Measurements from ENCODE around the gene TGFBR3L. TPM values are rescaled to one million over a fixed set of nuclear protein-coding genes. Genes with fewer than 3 reads are reported as not detected.

TGFBR3L gene
- total and polyA plus RNA-seq, 2 of the 4 experiments (the other 2 are of a cell fraction) = 0.94 TPM; not detected in 1

DNA sequence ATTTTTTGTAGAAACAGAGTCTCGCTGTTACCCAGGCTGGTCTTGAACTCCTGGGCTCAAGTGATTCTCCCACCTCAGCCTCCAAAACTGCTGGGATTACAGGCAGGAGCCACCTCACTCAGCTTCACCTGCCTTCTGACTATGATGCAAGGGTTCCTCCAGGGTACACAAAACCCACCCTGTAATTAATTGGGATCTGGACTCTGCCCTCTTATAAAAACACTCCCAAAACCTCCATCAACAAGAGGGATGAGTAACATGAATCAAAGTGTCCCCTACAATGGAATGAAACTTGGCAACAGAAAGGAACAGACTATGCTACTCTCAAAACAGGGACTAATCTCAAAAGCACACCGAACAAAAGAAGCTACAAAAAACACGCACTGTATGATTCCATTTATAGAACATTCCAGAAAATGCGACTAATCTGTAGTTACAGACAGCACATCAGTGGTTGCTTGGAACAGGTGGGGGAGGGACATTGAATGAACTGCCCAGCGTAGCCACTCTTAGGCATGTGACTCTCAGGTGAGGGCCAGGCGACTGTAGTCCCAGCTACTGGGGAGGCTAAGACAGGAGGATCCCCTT is 37.3 kb upstream of the TGFBR3L start:
- H3K9ac ChIP-seq (ENCODE audit: low read depth, low read length) = no peak overlapping the region
- ChIA-PET CTCF (interaction anchor here (0.8 kb wide), 1 partner anchor 8 kb away, joined by 4 read pairs; no protein-coding TSS in a partner anchor), POLR2A (ENCODE audit: unreplicated experiment) (no interaction called here)
- in situ Hi-C loops (cut with MboI; ENCODE audit: low sequenced_read_pairs) (no loop called here), dilution Hi-C loops (cut with HindIII; ENCODE audit: low sequenced_read_pairs, unreplicated experiment) (no loop called here), intact Hi-C loops (cut with micrococcal nuclease) (no loop called here)
- no peak for TF ChIP-seq CEBPB (IDR thresholded peaks at IDR 0.05; ENCODE audit: low read depth, low read length)
- TF ChIP-seq, protein P1, sequence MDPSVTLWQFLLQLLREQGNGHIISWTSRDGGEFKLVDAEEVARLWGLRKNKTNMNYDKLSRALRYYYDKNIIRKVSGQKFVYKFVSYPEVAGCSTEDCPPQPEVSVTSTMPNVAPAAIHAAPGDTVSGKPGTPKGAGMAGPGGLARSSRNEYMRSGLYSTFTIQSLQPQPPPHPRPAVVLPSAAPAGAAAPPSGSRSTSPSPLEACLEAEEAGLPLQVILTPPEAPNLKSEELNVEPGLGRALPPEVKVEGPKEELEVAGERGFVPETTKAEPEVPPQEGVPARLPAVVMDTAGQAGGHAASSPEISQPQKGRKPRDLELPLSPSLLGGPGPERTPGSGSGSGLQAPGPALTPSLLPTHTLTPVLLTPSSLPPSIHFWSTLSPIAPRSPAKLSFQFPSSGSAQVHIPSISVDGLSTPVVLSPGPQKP (IDR thresholded peaks at IDR 0.05; ENCODE audit: borderline replicate concordance, low read depth, low read length) = no peak
- no peak for TF ChIP-seq RFX5 (IDR thresholded peaks at IDR 0.05; ENCODE audit: low read depth, low read length)
- TF ChIP-seq, protein P2, sequence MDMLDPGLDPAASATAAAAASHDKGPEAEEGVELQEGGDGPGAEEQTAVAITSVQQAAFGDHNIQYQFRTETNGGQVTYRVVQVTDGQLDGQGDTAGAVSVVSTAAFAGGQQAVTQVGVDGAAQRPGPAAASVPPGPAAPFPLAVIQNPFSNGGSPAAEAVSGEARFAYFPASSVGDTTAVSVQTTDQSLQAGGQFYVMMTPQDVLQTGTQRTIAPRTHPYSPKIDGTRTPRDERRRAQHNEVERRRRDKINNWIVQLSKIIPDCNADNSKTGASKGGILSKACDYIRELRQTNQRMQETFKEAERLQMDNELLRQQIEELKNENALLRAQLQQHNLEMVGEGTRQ (IDR thresholded peaks at IDR 0.05; ENCODE audit: low read depth, low read length) = no peak
- no peak for TF ChIP-seq FOS (IDR thresholded peaks at IDR 0.05; ENCODE audit: low read depth, low read length)
- TF ChIP-seq, protein P3, sequence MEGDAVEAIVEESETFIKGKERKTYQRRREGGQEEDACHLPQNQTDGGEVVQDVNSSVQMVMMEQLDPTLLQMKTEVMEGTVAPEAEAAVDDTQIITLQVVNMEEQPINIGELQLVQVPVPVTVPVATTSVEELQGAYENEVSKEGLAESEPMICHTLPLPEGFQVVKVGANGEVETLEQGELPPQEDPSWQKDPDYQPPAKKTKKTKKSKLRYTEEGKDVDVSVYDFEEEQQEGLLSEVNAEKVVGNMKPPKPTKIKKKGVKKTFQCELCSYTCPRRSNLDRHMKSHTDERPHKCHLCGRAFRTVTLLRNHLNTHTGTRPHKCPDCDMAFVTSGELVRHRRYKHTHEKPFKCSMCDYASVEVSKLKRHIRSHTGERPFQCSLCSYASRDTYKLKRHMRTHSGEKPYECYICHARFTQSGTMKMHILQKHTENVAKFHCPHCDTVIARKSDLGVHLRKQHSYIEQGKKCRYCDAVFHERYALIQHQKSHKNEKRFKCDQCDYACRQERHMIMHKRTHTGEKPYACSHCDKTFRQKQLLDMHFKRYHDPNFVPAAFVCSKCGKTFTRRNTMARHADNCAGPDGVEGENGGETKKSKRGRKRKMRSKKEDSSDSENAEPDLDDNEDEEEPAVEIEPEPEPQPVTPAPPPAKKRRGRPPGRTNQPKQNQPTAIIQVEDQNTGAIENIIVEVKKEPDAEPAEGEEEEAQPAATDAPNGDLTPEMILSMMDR (conservative IDR thresholded peaks at IDR 0.05; ENCODE audit: low read depth, low read length) = no peak
- TF ChIP-seq RCOR1 (IDR thresholded peaks at IDR 0.05; ENCODE audit: insufficient replicate concordance, low read length) = no peak
- no peak for TF ChIP-seq SMC3 (IDR thresholded peaks at IDR 0.05; ENCODE audit: low read depth, low read length)
- TF ChIP-seq MAZ (IDR thresholded peaks at IDR 0.05; ENCODE audit: borderline replicate concordance, low read depth, low read length) = no peak
- TF ChIP-seq POLR2A (IDR thresholded peaks at IDR 0.05; ENCODE audit: low read depth, low read length) = no peak
- TF ChIP-seq MAFK (IDR thresholded peaks at IDR 0.05; ENCODE audit: low read depth, low read length) = no peak
- TF ChIP-seq CHD1 (IDR thresholded peaks at IDR 0.05; ENCODE audit: low read depth, low read length) = no peak
- no peak for TF ChIP-seq MXI1 (IDR thresholded peaks at IDR 0.05; ENCODE audit: borderline replicate concordance, low read depth, low read length)
- TF ChIP-seq BHLHE40 (IDR thresholded peaks at IDR 0.05; ENCODE audit: low read depth, low read length) = no peak
- TF ChIP-seq RAD21 (IDR thresholded peaks at IDR 0.05; ENCODE audit: low read length) = no peak
- no peak for TF ChIP-seq NFE2L2 (IDR thresholded peaks at IDR 0.05; ENCODE audit: low read depth, low read length)
- no peaks in the 10 kb centered on the region for H3K79me1 ChIP-seq (ENCODE audit: low read depth in 1 of 2, low read length in 2 of 2)
- no peaks in the 10 kb centered on the region for H4K20me1 ChIP-seq (ENCODE audit: insufficient read depth, low read length)
- no peak overlapping the region for H3K23ac ChIP-seq (ENCODE audit: low read depth, low read length)
- WGBS, 2 experiments (ENCODE audit: extremely low coverage in 2 of 2, insufficient read length in 1 of 2) = 100% methylated on average over 1 of the region's 6 CpGs; no CpG with 5 or more reads in 1 of the 2 experiments
- H2BK5ac ChIP-seq (ENCODE audit: low read depth, low read length, poor library complexity, severe bottlenecking) = no peak overlapping the region
- H4K91ac ChIP-seq (ENCODE audit: insufficient read depth, low read depth, low read length) = no peak overlapping the region
- H3K27ac ChIP-seq (ENCODE audit: insufficient read depth, low read length) = no peak overlapping the region
- no peaks in the 10 kb centered on the region for H3K36me3 ChIP-seq (ENCODE audit: control insufficient read depth, insufficient read depth, low read length)
- H3K14ac ChIP-seq (replicated peaks; ENCODE audit: low read depth, low read length) = no peak overlapping the region
- no peak overlapping the region for H2BK15ac ChIP-seq (ENCODE audit: low read depth, low read length)
- no peak for DNase-seq
- no peak overlapping the region for H4K8ac ChIP-seq (ENCODE audit: low read depth in 2 of 2, low read length in 2 of 2)
- no peak overlapping the region for H2AK5ac ChIP-seq (ENCODE audit: low read depth, low read length)
- H3K9me3 ChIP-seq (ENCODE audit: control insufficient read depth, insufficient read depth, low read length) = no peaks in the 10 kb centered on the region
- no TSS peak for BruUV-seq (replicated peaks)
- ATAC-seq (ENCODE audit: low read depth) = no peak
- H3K56ac ChIP-seq (ENCODE audit: extremely low read depth, insufficient read depth, low read length) = no peak overlapping the region
- no peak overlapping the region for H3K18ac ChIP-seq (ENCODE audit: low read depth, low read length)
- H3K27me3 ChIP-seq (ENCODE audit: control insufficient read depth, insufficient read depth, low read length) = peaks cover 32% of the 10 kb centered on the region
- H2AK9ac ChIP-seq (replicated peaks; ENCODE audit: low read depth, low read length, poor library complexity) = no peak overlapping the region
- no peak overlapping the region for H2BK20ac ChIP-seq (ENCODE audit: low read depth, low read length)
- H3K4me3 ChIP-seq (ENCODE audit: insufficient read depth, low read depth, low read length) = no peak overlapping the region
- no peak overlapping the region for H2BK120ac ChIP-seq (ENCODE audit: low read depth, low read length)
- no peak overlapping the region for H3K4me2 ChIP-seq (ENCODE audit: low read depth, low read length)
- H3K4me1 ChIP-seq (ENCODE audit: control insufficient read depth, insufficient read depth, low read length) = peaks cover 4% of the 10 kb centered on the region; the same call in 1 of the 2 replicates
- no peaks in the 10 kb centered on the region for H3K9me1 ChIP-seq (ENCODE audit: insufficient read depth, low read length)
- H2AFZ ChIP-seq (replicated peaks; ENCODE audit: low read length, poor library complexity) = no peak overlapping the region
- no peak overlapping the region for H4K5ac ChIP-seq (ENCODE audit: low read depth, low read length)
- H3K4ac ChIP-seq (ENCODE audit: low read depth, low read length) = no peak overlapping the region

Measured in IMR-90 (cell line).